ENCODE results near the gene NR6A1. TPM values are rescaled to one million over a fixed set of nuclear protein-coding genes. Genes with fewer than 3 reads are reported as not detected.

Gene NR6A1
- polyA plus RNA-seq, 2 of the 4 experiments (the other 2 are of a cell fraction): 1.7 to 3.3 TPM

DNA sequence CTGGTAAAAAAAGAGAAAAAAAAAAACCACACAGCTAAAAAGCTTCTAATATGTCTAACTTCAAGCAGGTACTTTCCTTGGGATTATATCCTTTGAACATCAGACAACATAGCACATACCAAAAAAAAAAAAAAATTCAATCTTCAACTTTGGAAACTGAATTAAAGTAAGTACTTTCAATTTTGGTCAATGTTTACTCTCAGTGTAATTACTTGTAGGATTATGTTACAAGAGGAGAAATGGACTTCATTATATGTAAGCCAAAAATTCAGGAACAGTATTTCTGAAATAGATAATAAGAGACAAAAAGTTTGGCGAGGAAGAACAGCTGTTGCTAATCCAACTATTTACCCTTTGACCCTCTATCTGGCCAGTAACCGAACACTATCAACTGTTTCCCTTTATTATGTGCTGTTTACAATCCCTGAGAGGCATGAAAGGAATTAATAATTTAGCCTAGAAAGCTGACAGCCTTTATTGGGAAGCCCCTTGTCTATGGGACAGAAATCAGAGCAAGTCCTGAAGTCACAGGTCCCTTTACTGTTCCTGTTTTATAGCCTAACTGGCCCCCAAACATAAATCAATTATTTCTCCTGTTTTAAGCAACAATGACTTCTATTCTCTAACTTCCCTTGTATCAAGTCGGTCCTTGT is 46.6 kb downstream of the NR6A1 start:
- CTCF ChIA-PET: interaction anchor here (1.1 to 8.5 kb wide), 6 partner anchors 13 to 50 kb away, joined by 3 to 59 read pairs (median 4); partner anchors contain the start of gene NR6A1
- Histone ChIP-seq H3K27ac (no peak overlapping the region), H3K4me3 (no peak overlapping the region), H3K4me2 (no peak overlapping the region), H3K4me1 (peaks cover 18% of the 10 kb centered on the region), H3K9me3 (no peaks in the 10 kb centered on the region)
- DNase-seq (ENCODE audit: low read depth in 1 of 2, low spot score in 1 of 2): no peak
- ATAC-seq: no peak
- WGBS (ENCODE audit: missing lambda C conversion rate): 85% methylated on average over 3 of the region's 3 CpGs
- no peak for FAIRE-seq
- POLR2A ChIA-PET: no interaction called here
- TF ChIP-seq, protein P1, sequence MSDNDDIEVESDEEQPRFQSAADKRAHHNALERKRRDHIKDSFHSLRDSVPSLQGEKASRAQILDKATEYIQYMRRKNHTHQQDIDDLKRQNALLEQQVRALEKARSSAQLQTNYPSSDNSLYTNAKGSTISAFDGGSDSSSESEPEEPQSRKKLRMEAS (IDR thresholded peaks at IDR 0.05): no peak

DNA sequence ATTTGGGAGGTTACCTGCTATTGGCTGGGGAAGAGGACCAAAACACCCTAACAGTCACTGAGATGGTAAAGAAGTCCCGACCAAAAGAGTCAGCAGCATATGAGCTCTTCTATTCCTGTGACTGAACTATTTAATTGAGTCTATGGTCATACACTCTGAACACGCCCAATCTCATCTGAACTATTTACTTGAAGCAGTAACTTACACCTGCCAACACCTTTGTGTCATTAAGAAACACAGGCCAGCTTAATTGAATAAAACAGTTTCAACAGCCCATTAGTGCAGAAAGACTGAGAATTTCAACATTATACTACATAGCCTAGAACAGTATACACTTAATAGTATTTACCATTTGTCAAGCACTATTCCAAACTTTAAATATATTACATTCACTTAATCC is 47.8 kb downstream of the NR6A1 start:
- DNase-seq (ENCODE audit: low read depth in 1 of 2, low spot score in 1 of 2) (no peak), FAIRE-seq (no peak), ATAC-seq (no peak)
- WGBS (ENCODE audit: missing lambda C conversion rate): 80% methylated on average over 2 of the region's 2 CpGs
- no peak overlapping the region for H3K27ac ChIP-seq
- no peak overlapping the region for H3K4me2 ChIP-seq
- CTCF ChIA-PET: interaction anchor here (0.7 to 8.5 kb wide), 6 partner anchors 11 to 187 kb away, joined by 3 to 59 read pairs (median 4); partner anchors contain the start of gene NR6A1
- TF ChIP-seq, protein P2, sequence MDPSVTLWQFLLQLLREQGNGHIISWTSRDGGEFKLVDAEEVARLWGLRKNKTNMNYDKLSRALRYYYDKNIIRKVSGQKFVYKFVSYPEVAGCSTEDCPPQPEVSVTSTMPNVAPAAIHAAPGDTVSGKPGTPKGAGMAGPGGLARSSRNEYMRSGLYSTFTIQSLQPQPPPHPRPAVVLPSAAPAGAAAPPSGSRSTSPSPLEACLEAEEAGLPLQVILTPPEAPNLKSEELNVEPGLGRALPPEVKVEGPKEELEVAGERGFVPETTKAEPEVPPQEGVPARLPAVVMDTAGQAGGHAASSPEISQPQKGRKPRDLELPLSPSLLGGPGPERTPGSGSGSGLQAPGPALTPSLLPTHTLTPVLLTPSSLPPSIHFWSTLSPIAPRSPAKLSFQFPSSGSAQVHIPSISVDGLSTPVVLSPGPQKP (IDR thresholded peaks at IDR 0.05; ENCODE audit: low read depth, low read length): no peak
- TF ChIP-seq NFE2L2 (conservative IDR thresholded peaks at IDR 0.05; ENCODE audit: low read length) (no peak), NR3C1 (IDR thresholded peaks at IDR 0.05) (no peak), ZSCAN20 (CRISPR knock-in tag; IDR thresholded peaks at IDR 0.05) (no peak)
- TF ChIP-seq, protein P3, sequence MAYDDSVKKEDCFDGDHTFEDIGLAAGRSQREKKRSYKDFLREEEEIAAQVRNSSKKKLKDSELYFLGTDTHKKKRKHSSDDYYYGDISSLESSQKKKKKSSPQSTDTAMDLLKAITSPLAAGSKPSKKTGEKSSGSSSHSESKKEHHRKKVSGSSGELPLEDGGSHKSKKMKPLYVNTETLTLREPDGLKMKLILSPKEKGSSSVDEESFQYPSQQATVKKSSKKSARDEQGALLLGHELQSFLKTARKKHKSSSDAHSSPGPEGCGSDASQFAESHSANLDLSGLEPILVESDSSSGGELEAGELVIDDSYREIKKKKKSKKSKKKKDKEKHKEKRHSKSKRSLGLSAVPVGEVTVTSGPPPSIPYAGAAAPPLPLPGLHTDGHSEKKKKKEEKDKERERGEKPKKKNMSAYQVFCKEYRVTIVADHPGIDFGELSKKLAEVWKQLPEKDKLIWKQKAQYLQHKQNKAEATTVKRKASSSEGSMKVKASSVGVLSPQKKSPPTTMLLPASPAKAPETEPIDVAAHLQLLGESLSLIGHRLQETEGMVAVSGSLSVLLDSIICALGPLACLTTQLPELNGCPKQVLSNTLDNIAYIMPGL (CRISPR knock-in tag; IDR thresholded peaks at IDR 0.05; ENCODE audit: borderline replicate concordance): no peak
- H3K9me3 ChIP-seq: no peaks in the 10 kb centered on the region
- no peak overlapping the region for H3K4me3 ChIP-seq
- H3K4me1 ChIP-seq: peaks cover 18% of the 10 kb centered on the region
- POLR2A ChIA-PET: no interaction called here

DNA sequence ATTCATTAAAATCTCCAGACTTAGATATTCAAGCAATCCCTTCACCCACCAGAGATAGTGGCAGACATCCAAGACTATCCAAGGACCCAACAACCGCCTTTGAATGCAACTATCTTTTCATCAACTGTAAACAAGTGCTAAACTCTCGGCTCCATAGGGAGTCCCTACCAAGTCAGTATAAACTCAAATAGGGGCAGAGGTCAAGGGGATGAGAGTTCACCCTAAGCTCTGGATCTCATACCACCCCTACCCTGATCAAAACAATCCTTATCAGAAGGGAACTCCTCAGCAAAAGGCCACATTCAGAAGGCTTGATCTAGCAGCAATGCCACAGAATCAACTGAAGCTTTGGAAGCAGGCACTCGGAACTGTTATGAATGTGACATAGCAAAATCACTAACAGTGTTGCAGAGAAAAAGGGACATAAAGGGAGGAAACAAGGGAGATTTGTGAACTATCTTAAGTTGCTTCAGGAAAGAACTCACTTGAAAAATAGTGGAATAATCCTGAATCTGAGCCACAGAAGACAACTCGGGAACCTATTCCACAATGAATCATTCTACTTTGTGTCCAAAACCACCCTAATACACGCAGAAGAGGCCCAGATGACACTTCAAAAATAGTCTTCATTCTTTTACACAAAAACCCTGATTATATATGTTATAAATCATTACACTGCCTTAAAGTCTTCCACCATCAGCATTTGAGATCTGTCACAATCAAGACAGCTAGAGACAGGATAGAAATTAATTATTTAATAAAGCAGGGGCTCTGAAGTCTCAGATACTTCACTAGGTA is 49.8 kb downstream of the NR6A1 start:
- Histone ChIP-seq H3K27ac (peak overlapping the region; percentile 15 to 68; a peak in 4 of 6 replicates), H3K9me3 (no peaks in the 10 kb centered on the region), H3K4me3 (no peak overlapping the region), H3K4me1 (peaks cover 18% of the 10 kb centered on the region), H3K4me2 (peak overlapping the region; percentile 62)
- ChIA-PET POLR2A (interaction anchor here (0.6 kb wide), 1 partner anchor 268 kb away, joined by 3 read pairs; no protein-coding TSS in a partner anchor), CTCF (interaction anchor here (0.5 to 8.5 kb wide), 7 partner anchors 9 to 170 kb away, joined by 3 to 59 read pairs (median 4); partner anchors contain the start of gene WDR38)
- DNase-seq (ENCODE audit: low read depth in 1 of 2, low spot score in 1 of 2): peak in 1 of 2 experiments; percentile 40
- peak; percentile 34 to 83; a peak in 3 of 6 replicates for ATAC-seq
- no peak for FAIRE-seq
- WGBS (ENCODE audit: missing lambda C conversion rate): 28% methylated on average over 5 of the region's 5 CpGs
- no peak for TF ChIP-seq ZFP36 (IDR thresholded peaks at IDR 0.05; ENCODE audit: borderline replicate concordance, partially characterized antibody)
- no peak for TF ChIP-seq EP300 (IDR thresholded peaks at IDR 0.05)
- peak; percentile 86 for TF ChIP-seq GATA3 (IDR thresholded peaks at IDR 0.05; ENCODE audit: borderline replicate concordance)

DNA sequence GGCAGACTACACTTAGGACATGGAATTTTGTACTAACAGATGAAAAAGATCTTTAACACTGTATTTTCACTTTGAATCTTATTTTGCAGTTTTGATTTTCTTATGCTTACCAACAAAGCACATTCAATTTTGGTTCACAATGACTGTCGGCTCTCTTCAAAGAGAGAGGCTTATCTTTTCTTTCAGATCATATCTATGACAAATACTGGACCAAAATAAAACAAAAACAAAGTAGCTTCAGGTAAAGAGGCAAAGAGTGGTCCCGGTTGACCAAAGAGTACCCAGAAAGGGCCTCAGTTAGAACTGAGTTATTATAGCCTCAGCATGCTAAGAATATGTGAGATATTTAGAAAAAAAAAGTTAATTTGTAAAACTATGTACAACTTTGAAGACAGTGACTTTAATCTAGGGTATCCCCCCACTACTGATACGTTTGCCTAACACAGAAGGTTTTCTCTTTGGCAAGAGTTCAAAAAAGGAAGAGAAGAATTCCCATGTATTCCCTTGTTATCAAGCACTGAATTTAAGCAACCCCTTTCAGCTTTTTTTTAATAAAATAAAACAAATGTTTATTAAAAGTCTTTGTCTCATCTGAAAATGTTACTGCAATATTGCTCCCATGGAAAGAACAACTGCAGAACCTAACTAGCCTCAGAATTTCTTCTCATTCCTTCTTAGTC is 50.5 kb downstream of the NR6A1 start:
- Histone ChIP-seq H3K4me3 (no peak overlapping the region), H3K4me1 (peaks cover 18% of the 10 kb centered on the region), H3K4me2 (peak overlapping the region; percentile 62), H3K9me3 (no peaks in the 10 kb centered on the region), H3K27ac (peak overlapping the region in 1 of 2 experiments; percentile 29; a peak in 2 of 6 replicates)
- FAIRE-seq (no peak), DNase-seq (ENCODE audit: low read depth in 1 of 2, low spot score in 1 of 2) (no peak), ATAC-seq (no peak; a peak in 1 of 6 replicates)
- TF ChIP-seq, protein P4, sequence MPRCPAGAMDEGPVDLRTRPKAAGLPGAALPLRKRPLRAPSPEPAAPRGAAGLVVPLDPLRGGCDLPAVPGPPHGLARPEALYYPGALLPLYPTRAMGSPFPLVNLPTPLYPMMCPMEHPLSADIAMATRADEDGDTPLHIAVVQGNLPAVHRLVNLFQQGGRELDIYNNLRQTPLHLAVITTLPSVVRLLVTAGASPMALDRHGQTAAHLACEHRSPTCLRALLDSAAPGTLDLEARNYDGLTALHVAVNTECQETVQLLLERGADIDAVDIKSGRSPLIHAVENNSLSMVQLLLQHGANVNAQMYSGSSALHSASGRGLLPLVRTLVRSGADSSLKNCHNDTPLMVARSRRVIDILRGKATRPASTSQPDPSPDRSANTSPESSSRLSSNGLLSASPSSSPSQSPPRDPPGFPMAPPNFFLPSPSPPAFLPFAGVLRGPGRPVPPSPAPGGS (IDR thresholded peaks at IDR 0.05): no peak
- TF ChIP-seq RARB (CRISPR knock-in tag; IDR thresholded peaks at IDR 0.05): no peak
- TF ChIP-seq CEBPB (IDR thresholded peaks at IDR 0.05): no peak
- TF ChIP-seq RCOR1 (IDR thresholded peaks at IDR 0.05; ENCODE audit: low read depth, low read length): no peak
- TF ChIP-seq, protein P5, sequence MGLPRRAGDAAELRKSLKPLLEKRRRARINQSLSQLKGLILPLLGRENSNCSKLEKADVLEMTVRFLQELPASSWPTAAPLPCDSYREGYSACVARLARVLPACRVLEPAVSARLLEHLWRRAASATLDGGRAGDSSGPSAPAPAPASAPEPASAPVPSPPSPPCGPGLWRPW (IDR thresholded peaks at IDR 0.05): no peak
- no peak for TF ChIP-seq BHLHE40 (IDR thresholded peaks at IDR 0.05; ENCODE audit: low read depth, low read length)
- TF ChIP-seq CHD2 (IDR thresholded peaks at IDR 0.05; ENCODE audit: low read length, partially characterized antibody): no peak
- TF ChIP-seq RFX5 (IDR thresholded peaks at IDR 0.05): no peak
- no peak for TF ChIP-seq NFE2L2 (conservative IDR thresholded peaks at IDR 0.05; ENCODE audit: low read length)
- no peak for TF ChIP-seq TP53 (CRISPR knock-in tag; IDR thresholded peaks at IDR 0.05)
- WGBS (ENCODE audit: missing lambda C conversion rate): 63% methylated on average over 3 of the region's 3 CpGs
- POLR2A ChIA-PET: no interaction called here
- CTCF ChIA-PET: interaction anchor here (1.0 to 8.5 kb wide), 5 partner anchors 9 to 169 kb away, joined by 3 to 59 read pairs (median 6); partner anchors contain the start of gene WDR38

Measured in A549 (cell line).